Measurements from ENCODE around the gene CDC42.
A peak's percentile ranks its signal among the peaks of the same experiment; 100 is the strongest.
"Not testable (repeated sequence)": the region's sequence is repeated elsewhere in the genome, so short reads cannot be mapped to it uniquely, and the experiment has no call there.

CDC42 gene

DNA sequence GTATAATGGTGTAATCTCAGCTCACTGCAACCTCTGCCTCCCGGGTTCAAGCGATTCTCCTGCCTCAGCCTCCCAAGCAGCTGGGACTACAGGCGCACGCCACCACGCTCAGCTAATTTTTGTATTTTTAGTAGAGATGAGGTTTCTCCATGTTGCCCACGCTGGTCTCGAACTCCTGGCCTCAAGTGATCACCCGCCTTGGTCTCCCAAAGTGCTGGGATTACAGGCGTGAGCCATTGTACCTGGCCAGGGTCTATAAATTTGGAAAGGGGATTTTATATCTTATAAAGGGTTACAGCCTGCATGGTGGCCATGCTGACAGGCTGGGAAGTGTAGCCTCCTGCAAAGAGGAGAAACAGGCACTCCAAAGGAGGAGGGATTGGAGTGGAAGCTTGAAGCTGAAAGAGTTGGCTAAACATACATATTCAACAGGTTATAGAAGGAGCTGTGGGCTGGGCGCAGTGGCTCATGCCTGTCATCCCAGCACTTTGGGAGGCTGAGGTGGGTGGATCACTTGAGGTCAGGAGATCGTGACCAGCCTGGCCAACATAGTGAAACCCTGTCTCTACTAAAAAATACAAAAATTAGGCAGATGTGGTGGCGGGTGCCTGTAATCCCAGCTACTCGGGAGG, 37.8 kb upstream of the CDC42 start:
- H2AFZ ChIP-seq (ENCODE audit: low read depth, low read length); H3K4ac ChIP-seq (ENCODE audit: low read depth in 1 of 2, low read length in 2 of 2); H2AK5ac ChIP-seq (ENCODE audit: low read length, severe bottlenecking); H3K27ac ChIP-seq (ENCODE audit: low read length, poor library complexity, severe bottlenecking); H3K4me1 ChIP-seq (ENCODE audit: control insufficient read depth, insufficient read depth, low read depth, low read length); H3K18ac ChIP-seq (ENCODE audit: low read depth in 1 of 2, low read length in 2 of 2); H3K27me3 ChIP-seq (ENCODE audit: control insufficient read depth in 1 of 2, insufficient read depth in 1 of 2, low read length in 2 of 2); H4K8ac ChIP-seq (ENCODE audit: low read length); H3K23ac ChIP-seq (ENCODE audit: low read length in 2 of 2); H3K36me3 ChIP-seq (ENCODE audit: control insufficient read depth in 1 of 2, insufficient read depth in 2 of 2, low read depth in 1 of 2, low read length in 2 of 2); H3K9ac ChIP-seq (ENCODE audit: low read length); H3K79me1 ChIP-seq (replicated peaks; ENCODE audit: low read length, poor library complexity, severe bottlenecking); DNase-seq; H3K14ac ChIP-seq (ENCODE audit: low read length in 2 of 2); H3K4me2 ChIP-seq (ENCODE audit: low read length, poor library complexity, severe bottlenecking); H3K9me3 ChIP-seq (ENCODE audit: control insufficient read depth, low read length); H2BK120ac ChIP-seq (ENCODE audit: low read depth, low read length); H2BK5ac ChIP-seq (ENCODE audit: low read depth, low read length, poor library complexity, severe bottlenecking); H3K4me3 ChIP-seq (ENCODE audit: insufficient read depth in 1 of 2, low read depth in 1 of 2, low read length in 2 of 2); H4K91ac ChIP-seq (ENCODE audit: low read length); H2BK12ac ChIP-seq (ENCODE audit: low read length in 2 of 2); H2BK15ac ChIP-seq (ENCODE audit: low read depth, poor library complexity, severe bottlenecking): not testable (repeated sequence)
- WGBS: 93% methylated on average over 12 of the region's 13 CpGs

DNA sequence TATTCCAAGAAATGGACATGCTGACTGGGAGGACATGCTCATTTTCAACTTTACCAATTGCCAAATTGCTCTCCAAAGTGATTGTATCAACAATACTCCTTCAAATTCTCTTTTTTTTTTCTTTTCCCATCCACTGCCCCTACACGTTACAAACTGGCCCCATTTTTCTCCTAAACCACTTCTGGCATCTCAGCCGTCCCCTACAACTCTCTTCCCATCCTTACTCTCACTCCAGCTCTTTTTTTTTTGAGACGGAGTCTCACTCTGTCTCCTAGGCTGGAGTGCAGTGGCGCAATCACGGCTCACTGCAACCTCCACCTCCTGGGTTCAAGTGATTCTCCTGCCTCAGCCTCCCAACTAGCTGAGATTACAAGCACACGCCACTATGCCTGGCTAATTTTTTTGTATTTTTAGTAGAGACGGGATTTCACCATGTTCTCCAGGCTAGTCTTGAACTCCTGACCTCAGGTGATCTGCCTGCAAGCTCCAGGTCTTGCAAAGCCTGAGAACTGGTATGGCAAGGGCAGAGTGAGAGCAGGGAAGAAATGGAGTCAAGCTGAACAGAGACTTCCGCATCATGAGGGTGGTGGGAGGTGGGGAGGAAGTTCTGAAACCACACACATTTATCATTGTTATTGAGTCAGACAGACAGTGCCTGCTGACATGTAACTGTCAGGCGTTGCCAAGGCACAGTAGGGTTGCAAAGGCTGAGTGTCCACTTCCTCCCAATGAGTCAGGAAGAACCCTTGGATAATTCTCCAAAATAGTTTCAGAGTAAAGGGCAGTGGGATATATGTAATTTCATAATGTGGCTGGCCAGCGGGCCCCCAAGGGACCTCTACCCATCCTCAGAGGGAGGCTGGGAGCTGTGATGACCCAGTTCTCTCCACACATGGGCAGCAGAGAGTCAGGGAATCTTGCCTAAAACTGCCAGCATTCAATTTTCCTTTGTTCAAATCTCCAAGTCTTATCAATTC, 33.6 kb upstream of the CDC42 start:
- peak overlapping the region in 1 of 2 experiments; percentile 59 for H3K14ac ChIP-seq (ENCODE audit: low read length in 2 of 2)
- peaks cover 5% of the 10 kb centered on the region for H3K4me1 ChIP-seq (ENCODE audit: control insufficient read depth, insufficient read depth, low read depth, low read length)
- peak; percentile 90 for DNase-seq
- no peak overlapping the region for H3K4me2 ChIP-seq (ENCODE audit: low read length, poor library complexity, severe bottlenecking)
- H2AK5ac ChIP-seq (ENCODE audit: low read length, severe bottlenecking): no peak overlapping the region
- H4K8ac ChIP-seq (ENCODE audit: low read length): no peak overlapping the region
- H3K4me3 ChIP-seq (ENCODE audit: insufficient read depth in 1 of 2, low read depth in 1 of 2, low read length in 2 of 2): no peak overlapping the region
- H3K79me1 ChIP-seq (replicated peaks; ENCODE audit: low read length, poor library complexity, severe bottlenecking): peaks cover 2% of the 10 kb centered on the region
- H2BK120ac ChIP-seq (ENCODE audit: low read depth, low read length): no peak overlapping the region
- H3K27ac ChIP-seq (ENCODE audit: low read length, poor library complexity, severe bottlenecking): peak overlapping the region; percentile 28
- no peak overlapping the region for H2BK5ac ChIP-seq (ENCODE audit: low read depth, low read length, poor library complexity, severe bottlenecking)
- no peak overlapping the region for H4K91ac ChIP-seq (ENCODE audit: low read length)
- H2BK15ac ChIP-seq (ENCODE audit: low read depth, poor library complexity, severe bottlenecking): no peak overlapping the region
- peak overlapping the region in 1 of 2 experiments; percentile 11 for H3K18ac ChIP-seq (ENCODE audit: low read depth in 1 of 2, low read length in 2 of 2)
- H3K9me3 ChIP-seq (ENCODE audit: control insufficient read depth, low read length): no peaks in the 10 kb centered on the region
- H3K27me3 ChIP-seq (ENCODE audit: control insufficient read depth in 1 of 2, insufficient read depth in 1 of 2, low read length in 2 of 2): no peaks in the 10 kb centered on the region
- 33% methylated on average over 7 of the region's 10 CpGs for WGBS
- peak overlapping the region in 1 of 2 experiments; percentile 54 for H2BK12ac ChIP-seq (ENCODE audit: low read length in 2 of 2)
- no peak overlapping the region for H3K23ac ChIP-seq (ENCODE audit: low read length in 2 of 2)
- no peak overlapping the region for H2AFZ ChIP-seq (ENCODE audit: low read depth, low read length)
- no peaks in the 10 kb centered on the region for H3K36me3 ChIP-seq (ENCODE audit: control insufficient read depth in 1 of 2, insufficient read depth in 2 of 2, low read depth in 1 of 2, low read length in 2 of 2)
- peak overlapping the region; percentile 27 for H3K9ac ChIP-seq (ENCODE audit: low read length)
- H3K4ac ChIP-seq (ENCODE audit: low read depth in 1 of 2, low read length in 2 of 2): no peak overlapping the region

DNA sequence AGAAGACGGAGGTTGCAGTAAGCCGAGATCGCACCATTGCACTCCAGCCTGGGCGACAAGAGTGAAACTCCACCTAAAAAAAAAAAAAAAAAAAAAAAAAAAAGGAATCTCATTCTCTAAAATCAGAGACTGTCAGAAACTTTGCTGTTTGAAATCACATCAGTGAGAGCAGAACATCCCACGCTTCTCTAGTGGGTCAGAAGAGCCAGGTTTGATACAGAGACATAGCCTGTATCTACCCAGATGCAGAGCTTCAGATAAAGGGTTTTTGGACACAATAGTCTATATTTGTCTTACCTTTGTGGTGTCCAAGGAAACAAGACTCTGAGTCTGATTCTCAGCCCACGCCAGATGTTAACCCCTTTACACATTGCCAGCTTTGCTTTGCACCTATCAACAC, 31.4 kb upstream of the CDC42 start:
- DNase-seq: no peak
- Histone ChIP-seq H2AK5ac (ENCODE audit: low read length, severe bottlenecking) (no peak overlapping the region), H2BK120ac (ENCODE audit: low read depth, low read length) (no peak overlapping the region), H3K4me1 (ENCODE audit: control insufficient read depth, insufficient read depth, low read depth, low read length) (peaks cover 14% of the 10 kb centered on the region), H4K91ac (ENCODE audit: low read length) (no peak overlapping the region), H3K27ac (ENCODE audit: low read length, poor library complexity, severe bottlenecking) (no peak overlapping the region), H3K4me2 (ENCODE audit: low read length, poor library complexity, severe bottlenecking) (no peak overlapping the region), H3K23ac (ENCODE audit: low read length in 2 of 2) (no peak overlapping the region), H2AFZ (ENCODE audit: low read depth, low read length) (no peak overlapping the region), H3K4me3 (ENCODE audit: insufficient read depth in 1 of 2, low read depth in 1 of 2, low read length in 2 of 2) (no peak overlapping the region), H3K27me3 (ENCODE audit: control insufficient read depth in 1 of 2, insufficient read depth in 1 of 2, low read length in 2 of 2) (no peaks in the 10 kb centered on the region), H3K79me1 (replicated peaks; ENCODE audit: low read length, poor library complexity, severe bottlenecking) (peaks cover 2% of the 10 kb centered on the region), H2BK5ac (ENCODE audit: low read depth, low read length, poor library complexity, severe bottlenecking) (no peak overlapping the region), H3K9ac (ENCODE audit: low read length) (no peak overlapping the region), H3K9me3 (ENCODE audit: control insufficient read depth, low read length) (no peaks in the 10 kb centered on the region), H3K4ac (ENCODE audit: low read depth in 1 of 2, low read length in 2 of 2) (no peak overlapping the region), H4K8ac (ENCODE audit: low read length) (no peak overlapping the region), H3K36me3 (ENCODE audit: control insufficient read depth in 1 of 2, insufficient read depth in 2 of 2, low read depth in 1 of 2, low read length in 2 of 2) (no peaks in the 10 kb centered on the region), H2BK15ac (ENCODE audit: low read depth, poor library complexity, severe bottlenecking) (no peak overlapping the region), H3K14ac (ENCODE audit: low read length in 2 of 2) (no peak overlapping the region), H2BK12ac (ENCODE audit: low read length in 2 of 2) (no peak overlapping the region), H3K18ac (ENCODE audit: low read depth in 1 of 2, low read length in 2 of 2) (no peak overlapping the region)
- WGBS: 99% methylated on average over 6 of the region's 6 CpGs

Data from mesenchymal stem cell (in vitro differentiated cells and primary cell).